GM23248 (cell line): ENCODE data around the gene ANXA11.

Experiments
- EZH2 ChIP-seq: fragments of 200-600 bp; sonication (generic); IDR thresholded peaks from 2 replicates; pipeline ENCODE4 v1.6.1; 2018; ENCODE audit warnings: antibody characterized with exemption, mild to moderate bottlenecking; ENCODE audit not compliant: insufficient read depth, poor library complexity, severe bottlenecking
- EZH2phosphoT487 ChIP-seq: fragments of 200-600 bp; sonication (generic); IDR thresholded peaks from 2 replicates; pipeline ENCODE4 v1.6.1; 2018; ENCODE audit warnings: antibody characterized with exemption, moderate library complexity, mild to moderate bottlenecking, low read depth; ENCODE audit not compliant: insufficient read depth

GRCh38 chr10:80104066-80104926, 101.0 kb downstream of the ANXA11 start:
- TF ChIP-seq EZH2phosphoT487 (0 out of 2 replicates have a peak, but pooled peaks have one; percentile 72), EZH2 (no peak)
